ENCODE data around the gene PGLYRP4. TPM values are rescaled to one million over a fixed set of nuclear protein-coding genes. Genes with fewer than 3 reads are reported as not detected.
"Not testable (repeated sequence)": the region's sequence is repeated elsewhere in the genome, so short reads cannot be mapped to it uniquely, and the experiment has no call there.

PGLYRP4 gene
- total and polyA plus RNA-seq, 2 donors = 1.3 to 6.1 TPM

DNA sequence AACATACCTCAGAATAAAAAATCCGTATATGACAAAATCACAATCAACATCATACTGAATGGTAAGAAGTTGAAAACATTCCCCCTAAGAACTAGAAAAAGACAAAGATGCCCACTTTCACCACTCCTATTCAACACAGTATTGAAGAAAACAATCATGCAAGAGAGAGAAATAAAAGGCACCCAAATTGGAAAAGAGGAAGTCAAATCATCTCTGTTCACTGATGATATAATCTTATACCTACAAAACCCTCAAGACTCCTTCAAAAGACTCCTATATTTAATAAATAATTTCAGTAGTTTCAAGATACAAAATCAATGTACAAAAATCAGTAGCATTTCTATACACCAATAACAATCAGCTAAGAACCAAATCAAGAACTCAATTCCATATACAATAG, 14.7 kb downstream of the PGLYRP4 start:
- WGBS = 95% methylated on average over 1 of the region's 1 CpG
- Histone ChIP-seq H3K36me3 (ENCODE audit: control insufficient read depth in 2 of 2, insufficient read depth in 2 of 2, low read length in 1 of 2) (no peaks in the 10 kb centered on the region), H3K27me3 (ENCODE audit: control insufficient read depth in 2 of 2, insufficient read depth in 1 of 2, low read length in 1 of 2) (no peaks in the 10 kb centered on the region), H3K4me3 (ENCODE audit: low read length in 2 of 2) (no peak overlapping the region), H3K4me1 (ENCODE audit: control insufficient read depth in 2 of 2, insufficient read depth in 2 of 2, low read length in 2 of 2) (no peaks in the 10 kb centered on the region), H3K27ac (ENCODE audit: low read depth in 1 of 2, low read length in 1 of 2) (no peak overlapping the region), H3K9me3 (ENCODE audit: control insufficient read depth in 2 of 2, insufficient read depth in 1 of 2, low read length in 1 of 2) (peaks cover 0 to 3% of the 10 kb centered on the region in 2 donors)
- DNase-seq (ENCODE audit: low read depth in 6 of 9, low spot score in 9 of 9) = no peak

DNA sequence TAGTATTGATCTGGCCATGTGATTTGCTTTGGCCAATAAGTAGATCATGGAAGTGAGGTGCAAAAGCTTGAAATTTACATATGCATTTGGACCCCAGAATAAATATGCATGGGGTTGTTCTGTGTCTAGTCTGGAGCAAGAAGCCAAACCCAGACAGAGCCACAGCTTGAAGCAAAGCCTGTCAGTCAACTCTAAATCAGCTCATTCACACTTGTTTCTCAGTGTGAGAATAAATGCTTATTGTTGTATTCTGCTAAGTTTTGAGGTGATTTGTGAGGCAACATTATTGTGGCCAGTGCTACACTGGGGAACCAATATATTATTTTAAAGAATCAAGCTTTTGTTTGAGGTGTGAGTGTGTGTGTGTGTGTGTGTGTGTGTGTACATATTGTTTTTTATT, 23.7 kb downstream of the PGLYRP4 start:
- peaks cover 0 to 3% of the 10 kb centered on the region in 2 donors for H3K9me3 ChIP-seq (ENCODE audit: control insufficient read depth in 2 of 2, insufficient read depth in 1 of 2, low read length in 1 of 2)
- H3K4me3 ChIP-seq (ENCODE audit: low read length in 2 of 2) = no peak overlapping the region
- H3K27me3 ChIP-seq (ENCODE audit: control insufficient read depth in 2 of 2, insufficient read depth in 1 of 2, low read length in 1 of 2) = no peaks in the 10 kb centered on the region

DNA sequence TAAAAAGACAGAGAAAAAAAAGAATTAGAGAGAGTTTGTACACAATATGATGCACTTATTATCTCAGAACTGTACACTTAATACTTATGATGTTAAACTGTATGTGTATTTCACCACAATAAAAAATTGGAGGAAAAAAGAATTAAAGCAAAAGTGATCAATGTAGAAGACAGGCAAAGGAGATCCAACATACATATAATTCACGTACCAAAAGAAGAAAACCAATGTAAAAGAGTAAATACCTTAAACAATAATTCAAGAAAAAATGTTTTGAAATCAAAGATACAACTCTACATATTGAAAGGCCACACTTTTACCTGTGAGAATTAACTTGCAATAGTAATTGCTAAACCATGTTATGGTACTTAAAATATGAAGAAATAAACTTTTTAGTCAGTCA, 26.1 kb downstream of the PGLYRP4 start:
- 49% methylated on average over 1 of the region's 1 CpG for WGBS
- no peak overlapping the region for H3K27ac ChIP-seq (ENCODE audit: low read depth in 1 of 2, low read length in 1 of 2)
- H3K27me3 ChIP-seq (ENCODE audit: control insufficient read depth in 2 of 2, insufficient read depth in 1 of 2, low read length in 1 of 2) = no peaks in the 10 kb centered on the region
- no peak for DNase-seq (ENCODE audit: low read depth in 6 of 9, low spot score in 9 of 9)
- H3K36me3 ChIP-seq (ENCODE audit: control insufficient read depth in 2 of 2, insufficient read depth in 2 of 2, low read length in 1 of 2) = no peaks in the 10 kb centered on the region
- no peaks in the 10 kb centered on the region for H3K4me1 ChIP-seq (ENCODE audit: control insufficient read depth in 2 of 2, insufficient read depth in 2 of 2, low read length in 2 of 2)
- H3K4me3 ChIP-seq (ENCODE audit: low read length in 2 of 2) = no peak overlapping the region
- peaks cover 0 to 3% of the 10 kb centered on the region in 2 donors for H3K9me3 ChIP-seq (ENCODE audit: control insufficient read depth in 2 of 2, insufficient read depth in 1 of 2, low read length in 1 of 2)

More for the DNA sequence above, 23.7 kb downstream of the PGLYRP4 start:
- H3K4me1 ChIP-seq (ENCODE audit: control insufficient read depth in 2 of 2, insufficient read depth in 2 of 2, low read length in 2 of 2) = no peaks in the 10 kb centered on the region
- H3K36me3 ChIP-seq (ENCODE audit: control insufficient read depth in 2 of 2, insufficient read depth in 2 of 2, low read length in 1 of 2) = no peaks in the 10 kb centered on the region
- no peak for DNase-seq (ENCODE audit: low read depth in 6 of 9, low spot score in 9 of 9)
- no peak overlapping the region for H3K27ac ChIP-seq (ENCODE audit: low read depth in 1 of 2, low read length in 1 of 2)

DNA sequence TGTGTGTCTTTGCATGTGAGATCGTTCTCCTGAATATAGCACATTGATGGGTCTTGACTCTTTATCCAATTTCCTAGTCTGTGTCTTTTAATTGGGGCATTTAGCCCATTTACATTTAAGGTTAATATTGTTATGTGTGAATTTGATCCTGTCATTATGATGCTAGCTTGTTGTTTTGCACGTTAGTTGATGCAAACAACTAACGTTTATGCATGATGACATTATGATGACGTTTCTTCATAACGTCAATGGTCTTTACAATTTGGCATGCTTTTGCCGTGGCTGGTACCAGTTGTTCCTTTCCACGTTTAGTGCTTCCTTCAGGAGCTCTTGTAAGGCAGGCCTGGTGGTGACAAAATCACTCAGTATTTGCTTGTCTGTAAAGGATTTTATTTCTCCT, 30.5 kb downstream of the PGLYRP4 start:
- H3K9me3 ChIP-seq (ENCODE audit: control insufficient read depth in 2 of 2, insufficient read depth in 1 of 2, low read length in 1 of 2); H3K27ac ChIP-seq (ENCODE audit: low read depth in 1 of 2, low read length in 1 of 2); DNase-seq (ENCODE audit: low read depth in 6 of 9, low spot score in 9 of 9); H3K4me1 ChIP-seq (ENCODE audit: control insufficient read depth in 2 of 2, insufficient read depth in 2 of 2, low read length in 2 of 2); H3K36me3 ChIP-seq (ENCODE audit: control insufficient read depth in 2 of 2, insufficient read depth in 2 of 2, low read length in 1 of 2); H3K4me3 ChIP-seq (ENCODE audit: low read length in 2 of 2); H3K27me3 ChIP-seq (ENCODE audit: control insufficient read depth in 2 of 2, insufficient read depth in 1 of 2, low read length in 1 of 2): not testable (repeated sequence)
- WGBS = 94% methylated on average over 7 of the region's 7 CpGs

DNA sequence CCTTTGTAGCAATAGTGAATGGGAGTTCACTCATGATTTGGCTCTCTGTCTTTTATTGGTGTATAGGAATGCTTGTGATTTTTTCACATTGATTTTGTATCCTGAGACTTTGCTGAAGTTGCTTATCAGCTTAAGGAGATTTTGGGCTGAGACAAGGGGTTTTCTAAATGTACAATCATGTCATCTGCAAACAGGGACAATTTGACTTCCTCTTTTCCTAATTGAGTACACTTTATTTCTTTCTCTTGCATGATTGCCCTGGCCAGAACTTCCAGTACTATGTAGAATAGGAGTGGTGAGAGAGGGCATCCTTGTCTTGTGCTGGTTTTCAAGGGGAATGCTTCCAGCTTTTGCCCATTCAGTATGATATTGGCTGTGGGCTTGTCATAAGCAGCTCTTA, 32.6 kb downstream of the PGLYRP4 start:
- H3K36me3 ChIP-seq (ENCODE audit: control insufficient read depth in 2 of 2, insufficient read depth in 2 of 2, low read length in 1 of 2); DNase-seq (ENCODE audit: low read depth in 6 of 9, low spot score in 9 of 9); H3K4me1 ChIP-seq (ENCODE audit: control insufficient read depth in 2 of 2, insufficient read depth in 2 of 2, low read length in 2 of 2); H3K27me3 ChIP-seq (ENCODE audit: control insufficient read depth in 2 of 2, insufficient read depth in 1 of 2, low read length in 1 of 2); H3K9me3 ChIP-seq (ENCODE audit: control insufficient read depth in 2 of 2, insufficient read depth in 1 of 2, low read length in 1 of 2); H3K4me3 ChIP-seq (ENCODE audit: low read length in 2 of 2); H3K27ac ChIP-seq (ENCODE audit: low read depth in 1 of 2, low read length in 1 of 2): not testable (repeated sequence)

DNA sequence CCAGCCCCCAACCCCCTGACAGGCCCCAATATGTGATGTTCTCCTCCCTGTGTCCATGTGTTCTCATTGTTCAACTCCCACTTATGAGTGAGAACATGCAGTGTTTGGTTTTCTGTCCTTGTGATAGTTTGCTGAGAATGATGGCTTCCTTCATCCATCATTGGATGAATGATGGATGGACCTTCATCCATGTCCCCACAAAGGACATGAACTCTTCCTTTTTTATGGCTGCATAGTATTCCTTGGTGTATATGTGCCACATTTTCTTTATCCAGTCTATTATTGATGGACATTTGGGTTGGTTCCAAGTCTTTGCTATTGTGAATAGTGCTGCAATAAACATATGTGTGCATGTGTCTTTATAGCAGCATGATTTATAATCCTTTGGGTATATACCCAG, 34.3 kb downstream of the PGLYRP4 start:
- not testable (repeated sequence) for DNase-seq (ENCODE audit: low read depth in 6 of 9, low spot score in 9 of 9); H3K27ac ChIP-seq (ENCODE audit: low read depth in 1 of 2, low read length in 1 of 2); H3K4me3 ChIP-seq (ENCODE audit: low read length in 2 of 2); H3K4me1 ChIP-seq (ENCODE audit: control insufficient read depth in 2 of 2, insufficient read depth in 2 of 2, low read length in 2 of 2); H3K36me3 ChIP-seq (ENCODE audit: control insufficient read depth in 2 of 2, insufficient read depth in 2 of 2, low read length in 1 of 2); H3K27me3 ChIP-seq (ENCODE audit: control insufficient read depth in 2 of 2, insufficient read depth in 1 of 2, low read length in 1 of 2); H3K9me3 ChIP-seq (ENCODE audit: control insufficient read depth in 2 of 2, insufficient read depth in 1 of 2, low read length in 1 of 2)

DNA sequence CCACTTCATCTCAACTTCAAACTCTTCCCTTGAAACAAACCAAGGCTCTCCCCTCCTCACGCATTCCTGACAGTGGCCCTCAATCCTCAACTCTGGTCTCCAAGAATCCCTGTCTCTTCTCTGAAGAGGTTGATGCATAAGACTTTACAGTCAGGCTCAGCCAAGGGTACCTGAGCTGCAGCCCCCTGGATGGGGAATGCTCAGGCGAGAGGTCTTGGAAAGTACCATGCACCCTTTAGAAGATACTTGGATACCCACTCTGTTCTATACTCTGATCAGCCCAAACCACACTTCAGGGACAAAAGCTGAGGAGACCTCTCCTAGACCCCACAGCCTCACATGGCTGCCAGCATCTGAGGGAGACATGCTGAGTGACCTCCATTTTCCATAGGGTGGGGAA, 35.4 kb downstream of the PGLYRP4 start:
- no peaks in the 10 kb centered on the region for H3K36me3 ChIP-seq (ENCODE audit: control insufficient read depth in 2 of 2, insufficient read depth in 2 of 2, low read length in 1 of 2)
- no peaks in the 10 kb centered on the region for H3K4me1 ChIP-seq (ENCODE audit: control insufficient read depth in 2 of 2, insufficient read depth in 2 of 2, low read length in 2 of 2)
- DNase-seq (ENCODE audit: low read depth in 6 of 9, low spot score in 9 of 9) = no peak
- no peak overlapping the region for H3K4me3 ChIP-seq (ENCODE audit: low read length in 2 of 2)
- 98% methylated on average over 2 of the region's 2 CpGs for WGBS
- no peaks in the 10 kb centered on the region for H3K27me3 ChIP-seq (ENCODE audit: control insufficient read depth in 2 of 2, insufficient read depth in 1 of 2, low read length in 1 of 2)
- no peaks in the 10 kb centered on the region for H3K9me3 ChIP-seq (ENCODE audit: control insufficient read depth in 2 of 2, insufficient read depth in 1 of 2, low read length in 1 of 2)
- H3K27ac ChIP-seq (ENCODE audit: low read depth in 1 of 2, low read length in 1 of 2) = no peak overlapping the region

DNA sequence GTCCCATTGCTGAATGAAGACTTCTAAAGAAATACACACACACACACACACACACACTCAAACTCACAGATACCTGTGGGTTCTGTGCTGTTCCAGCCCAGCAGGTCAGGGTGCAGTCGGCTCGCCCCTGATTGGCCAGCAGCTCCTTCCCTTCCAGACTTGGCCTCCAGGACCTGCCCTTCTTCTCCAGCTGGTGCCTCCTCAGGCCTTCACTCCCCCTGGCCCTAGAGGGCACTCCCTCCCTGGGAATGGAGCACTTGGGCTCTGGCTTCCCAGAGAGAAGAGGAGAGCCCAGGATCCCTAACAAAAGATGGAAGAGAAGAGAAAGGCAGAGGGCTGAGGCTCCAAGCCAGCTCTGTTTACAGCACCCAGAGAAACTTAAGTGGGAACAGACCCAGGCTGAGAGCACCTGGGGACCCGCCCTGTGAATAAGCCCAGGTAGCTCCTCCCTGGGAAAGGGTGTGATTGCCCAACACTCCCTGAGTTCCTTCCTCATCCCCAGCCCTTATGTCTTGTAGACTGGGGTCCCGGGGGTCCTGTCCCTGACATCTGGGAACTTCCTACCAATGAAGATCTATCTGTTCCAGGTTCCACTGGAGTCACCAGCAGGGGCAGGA, 36.0 kb downstream of the PGLYRP4 start, which contains the start of gene PGLYRP3:
PGLYRP3 (minus strand) TSS at position 383 of the 617 bp plus-strand sequence. CDS start 2,287 bp downstream, outside the sequence.
- no peaks in the 10 kb centered on the region for H3K4me1 ChIP-seq (ENCODE audit: control insufficient read depth in 2 of 2, insufficient read depth in 2 of 2, low read length in 2 of 2)
- DNase-seq (ENCODE audit: low read depth in 6 of 9, low spot score in 9 of 9) = no peak
- WGBS = 95% methylated on average over 4 of the region's 4 CpGs
- H3K27me3 ChIP-seq (ENCODE audit: control insufficient read depth in 2 of 2, insufficient read depth in 1 of 2, low read length in 1 of 2) = no peaks in the 10 kb centered on the region
- no peaks in the 10 kb centered on the region for H3K9me3 ChIP-seq (ENCODE audit: control insufficient read depth in 2 of 2, insufficient read depth in 1 of 2, low read length in 1 of 2)
- no peaks in the 10 kb centered on the region for H3K36me3 ChIP-seq (ENCODE audit: control insufficient read depth in 2 of 2, insufficient read depth in 2 of 2, low read length in 1 of 2)
- H3K4me3 ChIP-seq (ENCODE audit: low read length in 2 of 2) = no peak within 1 kb of the TSS
- H3K27ac ChIP-seq (ENCODE audit: low read depth in 1 of 2, low read length in 1 of 2) = no peak within 1 kb of the TSS

DNA sequence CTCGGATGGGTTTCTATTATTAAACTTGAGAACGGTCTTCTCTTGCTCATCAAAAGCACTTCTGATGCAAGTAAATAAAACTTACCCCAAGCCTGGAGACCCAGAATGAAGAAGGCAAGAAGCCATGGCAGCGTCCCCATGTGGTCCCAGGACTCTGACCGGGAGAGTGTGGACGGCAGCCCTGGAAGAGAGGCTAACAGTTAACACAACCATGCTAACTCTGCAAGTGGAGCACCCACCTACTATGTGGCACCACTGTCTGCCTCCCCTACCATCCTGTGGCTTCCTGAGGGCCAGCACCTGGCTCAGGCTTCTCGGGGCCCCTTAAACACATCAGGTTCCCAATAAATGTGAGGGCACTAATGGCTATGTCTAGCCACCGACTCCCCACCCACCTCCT, 38.1 kb downstream of the PGLYRP4 start:
- no peak for DNase-seq (ENCODE audit: low read depth in 6 of 9, low spot score in 9 of 9)
- H3K27ac ChIP-seq (ENCODE audit: low read depth in 1 of 2, low read length in 1 of 2) = no peak overlapping the region
- H3K4me3 ChIP-seq (ENCODE audit: low read length in 2 of 2) = no peak overlapping the region
- no peaks in the 10 kb centered on the region for H3K9me3 ChIP-seq (ENCODE audit: control insufficient read depth in 2 of 2, insufficient read depth in 1 of 2, low read length in 1 of 2)
- H3K36me3 ChIP-seq (ENCODE audit: control insufficient read depth in 2 of 2, insufficient read depth in 2 of 2, low read length in 1 of 2) = no peaks in the 10 kb centered on the region
- 80% methylated on average over 7 of the region's 7 CpGs for WGBS
- H3K27me3 ChIP-seq (ENCODE audit: control insufficient read depth in 2 of 2, insufficient read depth in 1 of 2, low read length in 1 of 2) = no peaks in the 10 kb centered on the region
- H3K4me1 ChIP-seq (ENCODE audit: control insufficient read depth in 2 of 2, insufficient read depth in 2 of 2, low read length in 2 of 2) = no peaks in the 10 kb centered on the region

DNA sequence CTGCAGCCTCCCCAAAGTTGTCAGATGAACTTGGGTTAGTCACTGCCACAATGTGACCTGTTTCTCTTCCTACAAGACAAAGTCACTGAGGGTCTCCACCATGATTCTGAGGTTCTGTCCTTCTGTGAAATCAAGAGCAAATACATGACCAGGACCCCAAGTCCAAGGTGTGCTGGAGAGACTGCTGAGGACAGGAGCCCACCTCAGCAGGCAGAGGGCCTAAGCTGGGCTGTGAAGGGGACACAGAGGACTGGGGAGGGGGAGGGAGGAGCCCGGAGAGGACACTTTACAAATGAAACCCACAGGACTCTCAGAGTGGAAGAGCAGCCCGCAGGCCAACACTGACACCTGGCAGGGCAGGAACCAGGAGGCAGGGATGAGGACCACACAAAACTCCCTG, 39.2 kb downstream of the PGLYRP4 start:
- H3K27ac ChIP-seq (ENCODE audit: low read depth in 1 of 2, low read length in 1 of 2) = no peak overlapping the region
- no peaks in the 10 kb centered on the region for H3K9me3 ChIP-seq (ENCODE audit: control insufficient read depth in 2 of 2, insufficient read depth in 1 of 2, low read length in 1 of 2)
- no peak for DNase-seq (ENCODE audit: low read depth in 6 of 9, low spot score in 9 of 9)
- no peaks in the 10 kb centered on the region for H3K27me3 ChIP-seq (ENCODE audit: control insufficient read depth in 2 of 2, insufficient read depth in 1 of 2, low read length in 1 of 2)
- H3K36me3 ChIP-seq (ENCODE audit: control insufficient read depth in 2 of 2, insufficient read depth in 2 of 2, low read length in 1 of 2) = no peaks in the 10 kb centered on the region
- no peak overlapping the region for H3K4me3 ChIP-seq (ENCODE audit: low read length in 2 of 2)
- 93% methylated on average over 2 of the region's 2 CpGs for WGBS
- H3K4me1 ChIP-seq (ENCODE audit: control insufficient read depth in 2 of 2, insufficient read depth in 2 of 2, low read length in 2 of 2) = no peaks in the 10 kb centered on the region
